ENCODE results near the gene HOXD10. TPM values are rescaled to one million over a fixed set of nuclear protein-coding genes. Genes with fewer than 3 reads are reported as not detected.

The HOXD10 gene
- total and polyA plus RNA-seq, 4 donors, result not detected

DNA sequence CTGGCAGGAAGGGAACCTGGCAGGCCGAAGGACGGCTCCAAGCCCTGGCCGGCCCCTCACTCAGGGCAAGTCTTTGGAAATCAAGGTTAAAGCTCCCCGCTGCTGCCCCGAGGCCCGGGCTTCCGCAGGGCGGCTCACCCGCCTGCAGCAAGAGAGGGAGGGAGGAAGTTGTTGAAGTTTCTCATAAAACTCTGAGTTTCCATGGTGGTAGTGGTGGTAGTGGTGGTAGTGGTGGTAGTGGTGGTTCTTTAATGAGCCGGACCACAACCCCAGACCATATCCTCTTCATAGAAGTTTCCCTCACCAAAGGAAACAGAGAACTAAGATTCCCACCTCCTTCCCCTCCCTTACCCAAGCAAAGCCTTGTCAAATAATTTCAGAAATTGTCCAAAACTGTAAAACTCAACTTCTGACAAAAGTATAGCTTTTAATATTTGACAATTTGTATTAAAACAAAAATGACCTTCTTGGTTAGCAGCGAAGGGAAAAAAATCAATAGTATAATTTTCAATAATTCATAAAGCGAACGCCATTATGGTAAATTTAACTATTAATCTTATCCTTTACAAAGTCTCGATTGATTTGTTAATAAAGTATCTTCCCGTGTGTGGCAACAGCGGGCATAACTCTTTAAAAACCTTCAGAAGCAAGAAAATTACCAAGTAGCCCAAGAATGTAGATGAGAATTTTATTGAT is 1.5 kb upstream of the HOXD10 start:
- Histone ChIP-seq H3K4me3 (ENCODE audit: low read depth in 1 of 3, low read length in 3 of 3) (no peak overlapping the region), H3K4me1 (ENCODE audit: control insufficient read depth in 4 of 4, insufficient read depth in 4 of 4, low read length in 3 of 4) (peaks cover 0 to 3% (median 0%) of the 10 kb centered on the region in 4 donors), H3K36me3 (ENCODE audit: control insufficient read depth in 4 of 4, insufficient read depth in 3 of 4, low read depth in 1 of 4, low read length in 3 of 4) (no peaks in the 10 kb centered on the region), H3K27me3 (ENCODE audit: control insufficient read depth in 4 of 4, insufficient read depth in 4 of 4, low read length in 3 of 4) (peaks cover 9 to 48% (median 44%) of the 10 kb centered on the region in 4 donors), H3K9me3 (ENCODE audit: control insufficient read depth in 4 of 4, low read length in 3 of 4) (peaks cover 0 to 5% (median under 1%) of the 10 kb centered on the region in 4 donors), H3K27ac (ENCODE audit: low read depth in 1 of 2, low read length in 2 of 2) (no peak overlapping the region), H3K9ac (ENCODE audit: low read depth in 1 of 2, low read length in 2 of 2) (no peak overlapping the region)
- 14% methylated on average over 16 of the region's 16 CpGs for WGBS
- no peak for TF ChIP-seq EGR1 (IDR thresholded peaks at IDR 0.05; ENCODE audit: low read depth in 2 of 2)
- DNase-seq (ENCODE audit: low spot score), result no peak

DNA sequence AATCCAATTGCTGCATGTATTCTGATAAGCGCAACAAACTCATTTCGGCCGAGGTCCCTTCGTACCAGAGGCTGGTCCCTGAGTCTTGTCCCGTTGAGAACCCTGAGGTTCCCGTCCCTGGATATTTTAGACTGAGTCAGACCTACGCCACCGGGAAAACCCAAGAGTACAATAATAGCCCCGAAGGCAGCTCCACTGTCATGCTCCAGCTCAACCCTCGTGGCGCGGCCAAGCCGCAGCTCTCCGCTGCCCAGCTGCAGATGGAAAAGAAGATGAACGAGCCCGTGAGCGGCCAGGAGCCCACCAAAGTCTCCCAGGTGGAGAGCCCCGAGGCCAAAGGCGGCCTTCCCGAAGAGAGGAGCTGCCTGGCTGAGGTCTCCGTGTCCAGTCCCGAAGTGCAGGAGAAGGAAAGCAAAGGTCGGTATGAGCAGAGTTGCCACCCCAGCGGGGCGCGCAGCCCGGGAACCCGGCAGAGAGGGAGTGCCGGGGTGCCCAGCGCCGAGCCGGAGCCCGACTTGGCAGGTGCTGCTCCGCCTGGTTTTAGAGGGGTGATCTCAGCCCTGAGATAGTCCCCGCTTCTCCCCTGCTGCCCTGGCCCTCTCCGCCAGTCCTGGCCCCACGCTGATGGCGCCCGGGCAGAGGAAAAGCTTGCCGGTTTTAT is 714 bp downstream of the HOXD10 start:
- H3K4me1 ChIP-seq (ENCODE audit: control insufficient read depth in 4 of 4, insufficient read depth in 4 of 4, low read length in 3 of 4), result peaks cover 0 to 3% (median under 1%) of the 10 kb centered on the region in 4 donors
- H3K27me3 ChIP-seq (ENCODE audit: control insufficient read depth in 4 of 4, insufficient read depth in 4 of 4, low read length in 3 of 4), result peaks cover 19 to 53% (median 38%) of the 10 kb centered on the region in 4 donors
- DNase-seq (ENCODE audit: low spot score), result no peak
- H3K9me3 ChIP-seq (ENCODE audit: control insufficient read depth in 4 of 4, low read length in 3 of 4), result peaks cover 0 to 5% (median under 1%) of the 10 kb centered on the region in 4 donors
- TF ChIP-seq RXRA (IDR thresholded peaks at IDR 0.05) (no peak), JUND (IDR thresholded peaks at IDR 0.05) (no peak), FOXA2 (IDR thresholded peaks at IDR 0.05) (no peak), FOXA1 (IDR thresholded peaks at IDR 0.05) (no peak), YY1 (IDR thresholded peaks at IDR 0.05) (no peak), HNF4G (IDR thresholded peaks at IDR 0.05) (no peak), RAD21 (IDR thresholded peaks at IDR 0.05) (no peak), TAF1 (conservative IDR thresholded peaks at IDR 0.05) (no peak), HNF4A (conservative IDR thresholded peaks at IDR 0.05) (no peak), NR2F2 (IDR thresholded peaks at IDR 0.05) (no peak)
- TF ChIP-seq, protein P1, sequence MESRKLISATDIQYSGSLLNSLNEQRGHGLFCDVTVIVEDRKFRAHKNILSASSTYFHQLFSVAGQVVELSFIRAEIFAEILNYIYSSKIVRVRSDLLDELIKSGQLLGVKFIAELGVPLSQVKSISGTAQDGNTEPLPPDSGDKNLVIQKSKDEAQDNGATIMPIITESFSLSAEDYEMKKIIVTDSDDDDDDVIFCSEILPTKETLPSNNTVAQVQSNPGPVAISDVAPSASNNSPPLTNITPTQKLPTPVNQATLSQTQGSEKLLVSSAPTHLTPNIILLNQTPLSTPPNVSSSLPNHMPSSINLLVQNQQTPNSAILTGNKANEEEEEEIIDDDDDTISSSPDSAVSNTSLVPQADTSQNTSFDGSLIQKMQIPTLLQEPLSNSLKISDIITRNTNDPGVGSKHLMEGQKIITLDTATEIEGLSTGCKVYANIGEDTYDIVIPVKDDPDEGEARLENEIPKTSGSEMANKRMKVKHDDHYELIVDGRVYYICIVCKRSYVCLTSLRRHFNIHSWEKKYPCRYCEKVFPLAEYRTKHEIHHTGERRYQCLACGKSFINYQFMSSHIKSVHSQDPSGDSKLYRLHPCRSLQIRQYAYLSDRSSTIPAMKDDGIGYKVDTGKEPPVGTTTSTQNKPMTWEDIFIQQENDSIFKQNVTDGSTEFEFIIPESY (IDR thresholded peaks at IDR 0.05), result no peak
- TF ChIP-seq, protein P2, sequence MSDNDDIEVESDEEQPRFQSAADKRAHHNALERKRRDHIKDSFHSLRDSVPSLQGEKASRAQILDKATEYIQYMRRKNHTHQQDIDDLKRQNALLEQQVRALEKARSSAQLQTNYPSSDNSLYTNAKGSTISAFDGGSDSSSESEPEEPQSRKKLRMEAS (IDR thresholded peaks at IDR 0.05), result no peak
- TF ChIP-seq, protein P3, sequence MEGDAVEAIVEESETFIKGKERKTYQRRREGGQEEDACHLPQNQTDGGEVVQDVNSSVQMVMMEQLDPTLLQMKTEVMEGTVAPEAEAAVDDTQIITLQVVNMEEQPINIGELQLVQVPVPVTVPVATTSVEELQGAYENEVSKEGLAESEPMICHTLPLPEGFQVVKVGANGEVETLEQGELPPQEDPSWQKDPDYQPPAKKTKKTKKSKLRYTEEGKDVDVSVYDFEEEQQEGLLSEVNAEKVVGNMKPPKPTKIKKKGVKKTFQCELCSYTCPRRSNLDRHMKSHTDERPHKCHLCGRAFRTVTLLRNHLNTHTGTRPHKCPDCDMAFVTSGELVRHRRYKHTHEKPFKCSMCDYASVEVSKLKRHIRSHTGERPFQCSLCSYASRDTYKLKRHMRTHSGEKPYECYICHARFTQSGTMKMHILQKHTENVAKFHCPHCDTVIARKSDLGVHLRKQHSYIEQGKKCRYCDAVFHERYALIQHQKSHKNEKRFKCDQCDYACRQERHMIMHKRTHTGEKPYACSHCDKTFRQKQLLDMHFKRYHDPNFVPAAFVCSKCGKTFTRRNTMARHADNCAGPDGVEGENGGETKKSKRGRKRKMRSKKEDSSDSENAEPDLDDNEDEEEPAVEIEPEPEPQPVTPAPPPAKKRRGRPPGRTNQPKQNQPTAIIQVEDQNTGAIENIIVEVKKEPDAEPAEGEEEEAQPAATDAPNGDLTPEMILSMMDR (IDR thresholded peaks at IDR 0.05; ENCODE audit: low read depth, low read length, missing input control), result no peak
- no peak overlapping the region for H3K4me3 ChIP-seq (ENCODE audit: low read depth in 1 of 3, low read length in 3 of 3)
- WGBS, result 20% methylated on average over 40 of the region's 40 CpGs
- no peaks in the 10 kb centered on the region for H3K36me3 ChIP-seq (ENCODE audit: control insufficient read depth in 4 of 4, insufficient read depth in 3 of 4, low read depth in 1 of 4, low read length in 3 of 4)
- H3K27ac ChIP-seq (ENCODE audit: low read depth in 1 of 2, low read length in 2 of 2), result no peak overlapping the region
- H3K9ac ChIP-seq (ENCODE audit: low read depth in 1 of 2, low read length in 2 of 2), result no peak overlapping the region
